GM21515 (cell line): Measurements from ENCODE around the gene CCDC88C.
"Not testable (repeated sequence)": the region's sequence is repeated elsewhere in the genome, so short reads cannot be mapped to it uniquely, and the experiment has no call there.

Experiments used
- ATAC-seq: cut with Tn5 transposase; IDR thresholded peaks from one replicate; pipeline ENCODE4 v1.9.1; 2021; ENCODE audit not compliant: unreplicated experiment

Gene CCDC88C

DNA sequence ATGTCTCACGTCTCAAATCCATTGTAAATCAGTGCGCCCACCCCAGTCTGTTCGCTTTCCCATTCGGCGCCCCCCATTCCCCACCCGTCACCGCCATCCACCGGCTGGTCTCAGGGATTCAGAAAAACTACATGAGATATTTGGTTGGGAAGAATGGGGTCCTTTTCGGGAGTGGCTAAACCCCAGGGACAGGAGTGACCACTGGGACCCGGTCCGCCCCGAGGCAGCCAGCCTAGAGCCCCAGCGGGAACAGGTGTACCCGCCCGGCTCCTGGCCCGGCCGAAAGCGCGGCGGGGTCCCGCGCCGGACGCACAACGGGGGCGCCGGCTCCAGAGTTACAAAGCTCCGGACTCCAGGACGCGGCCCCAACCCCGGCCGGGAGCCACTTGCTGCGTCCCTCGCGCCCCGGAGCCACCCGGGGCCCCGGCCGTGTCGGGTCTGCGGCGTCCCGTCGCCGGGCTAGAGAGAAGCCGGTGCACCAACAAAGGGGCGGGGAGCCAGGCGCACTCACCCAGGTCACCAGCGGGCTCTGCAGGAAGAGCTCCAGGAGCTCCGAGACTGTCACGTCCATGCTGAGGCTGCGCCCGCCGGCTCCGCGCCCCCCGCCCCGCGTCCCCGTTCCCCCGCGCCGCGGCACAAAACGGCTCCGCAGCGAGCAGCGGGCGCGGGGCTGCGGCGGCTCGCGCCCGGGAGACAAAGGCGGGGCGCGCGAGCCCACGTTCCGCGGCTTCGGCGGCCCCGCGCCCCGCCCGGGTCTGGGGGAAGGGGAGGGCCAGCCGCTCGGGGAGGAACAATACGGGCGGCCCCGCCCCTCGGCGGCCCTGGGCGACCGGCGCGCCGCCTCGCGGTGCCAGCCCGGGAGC is at the start of gene CCDC88C:
Gene CCDC88C, minus strand, starts transcription at position 701 of the 863 bp plus-strand sequence. Its CDS starts 130 bp downstream, at position 571.
- ATAC-seq, result peak; percentile 48

GRCh38 chr14:91466192-91466591 is 48.6 kb upstream of the CCDC88C start:
- no peak for ATAC-seq

- ATAC-seq, result no peak
These were observed 47.1 kb upstream of the CCDC88C start for GRCh38 chr14:91464615-91465205.

- ATAC-seq, result no peak
These were observed 41.0 kb upstream of the CCDC88C start for GRCh38 chr14:91458612-91459011.

GRCh38 chr14:91456283-91456682 is 38.7 kb upstream of the CCDC88C start:
- no peak for ATAC-seq

GRCh38 chr14:91454580-91454979 is 37.0 kb upstream of the CCDC88C start:
- no peak for ATAC-seq

- no peak for ATAC-seq
These were observed 36.5 kb upstream of the CCDC88C start for GRCh38 chr14:91454155-91454554.

- ATAC-seq, result no peak
These were observed 36.1 kb upstream of the CCDC88C start for GRCh38 chr14:91453744-91454143.

DNA sequence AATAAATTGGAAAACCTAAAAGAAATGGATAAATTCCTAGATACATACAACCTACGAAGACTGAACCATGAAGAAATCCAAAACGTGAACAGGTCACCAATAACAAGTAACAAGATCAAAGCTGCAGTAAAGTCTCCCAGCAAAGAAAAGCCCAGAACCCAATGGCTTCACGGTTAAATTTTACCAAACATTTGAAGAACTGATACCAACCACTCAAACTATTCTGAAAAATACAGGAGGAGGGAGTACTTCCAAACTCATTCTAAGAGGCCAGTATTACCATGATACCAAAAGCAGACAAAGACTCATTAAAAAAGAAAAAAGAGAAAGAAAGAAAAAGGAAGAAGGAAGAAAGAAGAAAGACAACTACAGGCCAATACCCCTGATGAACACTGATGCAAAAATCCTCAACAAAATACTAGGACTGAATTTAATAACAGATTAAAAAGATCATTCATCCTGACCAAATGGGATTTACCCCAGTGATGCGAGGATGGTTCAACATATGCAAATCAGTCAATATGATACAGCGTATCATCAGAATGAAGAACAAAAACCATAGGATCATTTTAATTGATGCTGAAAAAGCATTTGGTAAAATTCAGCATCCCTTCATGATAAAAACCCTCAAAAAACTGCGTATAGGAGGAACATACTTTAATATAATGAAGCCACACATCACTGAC is 26.9 kb upstream of the CCDC88C start:
- no peak for ATAC-seq

DNA sequence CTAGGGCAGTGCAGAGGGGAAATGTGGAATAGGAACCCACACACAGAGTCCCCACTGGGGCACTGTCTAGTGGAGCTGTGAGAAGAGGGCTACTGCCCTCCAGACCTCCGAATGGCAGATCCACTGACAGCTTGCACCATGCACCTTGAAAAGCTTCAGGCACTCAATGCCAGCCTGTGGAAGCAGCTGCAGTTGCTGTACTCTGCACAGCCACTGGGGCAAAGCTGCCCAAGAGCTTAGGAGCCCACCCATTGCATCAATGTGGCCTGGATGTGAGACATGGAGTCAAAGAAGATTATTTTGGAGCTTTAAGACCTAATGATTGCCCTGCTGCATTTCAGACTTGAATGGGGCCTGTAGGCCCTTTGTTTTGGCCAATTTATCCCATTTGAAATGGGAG is 21.7 kb upstream of the CCDC88C start:
- no peak for ATAC-seq

- ATAC-seq, result no peak
These were observed 21.2 kb upstream of the CCDC88C start for GRCh38 chr14:91438845-91439244.

GRCh38 chr14:91436266-91436665 is 18.6 kb upstream of the CCDC88C start:
- not testable (repeated sequence) for ATAC-seq

DNA sequence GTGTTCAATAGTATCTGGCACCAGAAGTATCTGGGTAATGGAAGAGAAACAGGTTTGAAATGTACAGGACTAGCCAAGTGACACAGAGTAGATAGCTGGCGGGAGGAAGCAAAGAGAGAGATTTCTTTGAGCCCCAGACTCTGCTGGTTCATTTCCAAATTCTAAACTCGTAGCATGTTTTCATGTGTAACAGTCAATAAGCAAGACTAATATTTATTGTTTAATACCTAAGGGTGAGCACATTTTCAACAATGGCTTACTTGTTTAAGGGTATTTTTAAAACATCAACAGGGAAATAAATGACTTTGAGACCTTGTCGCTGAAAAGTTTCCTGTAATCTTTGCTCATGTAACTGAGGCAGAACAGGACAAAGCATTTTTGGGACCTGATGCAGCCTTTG is 11.8 kb upstream of the CCDC88C start:
- ATAC-seq, result no peak

- ATAC-seq, result not testable (repeated sequence)
These were observed 11.3 kb upstream of the CCDC88C start for GRCh38 chr14:91428931-91429330.

DNA sequence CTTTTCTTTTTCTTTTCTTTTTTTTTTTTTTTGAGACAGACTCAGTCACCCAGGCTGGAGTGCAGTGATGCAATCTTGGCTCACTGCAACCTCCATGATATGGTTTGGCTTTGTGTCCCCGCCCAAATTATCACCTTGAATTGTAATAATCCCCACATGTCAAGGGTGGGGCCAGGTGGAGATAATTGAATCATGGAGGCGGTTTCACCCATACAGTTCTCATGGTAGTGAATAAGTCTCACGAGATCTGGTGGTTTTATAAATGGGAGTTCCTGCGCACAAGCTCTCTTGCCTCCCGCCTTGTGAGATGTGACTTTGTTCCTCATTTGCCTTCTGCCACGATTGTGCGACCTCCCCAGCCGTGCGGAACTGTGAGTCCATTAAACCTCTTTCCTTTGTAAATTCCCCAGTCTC is 7.9 kb upstream of the CCDC88C start:
- ATAC-seq, result not testable (repeated sequence)

- ATAC-seq, result no peak
These were observed 7.4 kb upstream of the CCDC88C start for GRCh38 chr14:91424813-91425530.

DNA sequence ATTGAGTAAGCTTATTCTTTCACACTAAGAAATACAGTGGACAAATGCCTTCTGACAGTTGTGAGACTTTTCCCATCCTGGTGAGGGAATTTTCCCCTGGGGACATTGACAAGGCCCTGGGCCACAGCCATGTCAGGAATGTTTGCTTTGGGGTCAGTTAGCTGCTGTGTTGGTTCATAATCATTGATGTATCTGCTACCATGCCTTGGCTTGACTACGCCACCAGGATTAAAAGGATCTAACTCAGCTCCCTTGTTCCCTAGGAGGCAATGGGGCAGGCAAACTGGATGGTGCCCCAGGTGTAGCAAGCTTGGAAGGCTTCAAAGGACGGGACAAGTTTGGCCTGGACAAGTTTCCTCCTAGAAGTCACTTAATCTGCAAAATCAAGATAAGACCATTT is 3.1 kb upstream of the CCDC88C start:
- ATAC-seq, result no peak

GRCh38 chr14:91419451-91419850 is 1.8 kb upstream of the CCDC88C start:
- ATAC-seq, result no peak

DNA sequence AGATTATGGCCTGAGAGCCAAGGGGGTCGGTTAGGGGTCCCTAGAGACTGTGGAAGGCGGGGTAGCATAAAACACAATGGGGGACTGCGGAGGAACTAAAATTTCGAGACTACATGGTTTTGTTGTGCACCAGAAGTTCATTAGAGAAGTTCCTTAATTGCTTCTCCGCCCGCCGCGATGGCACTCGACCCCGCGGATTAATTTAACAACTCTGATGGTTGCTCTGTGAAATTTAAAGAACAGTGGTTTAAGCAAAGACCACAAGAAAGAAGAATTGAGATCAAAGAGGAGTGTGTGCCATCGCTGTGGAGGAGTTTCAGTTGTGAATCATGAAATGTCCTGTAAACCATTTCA is 1.4 kb upstream of the CCDC88C start:
- no peak for ATAC-seq

DNA sequence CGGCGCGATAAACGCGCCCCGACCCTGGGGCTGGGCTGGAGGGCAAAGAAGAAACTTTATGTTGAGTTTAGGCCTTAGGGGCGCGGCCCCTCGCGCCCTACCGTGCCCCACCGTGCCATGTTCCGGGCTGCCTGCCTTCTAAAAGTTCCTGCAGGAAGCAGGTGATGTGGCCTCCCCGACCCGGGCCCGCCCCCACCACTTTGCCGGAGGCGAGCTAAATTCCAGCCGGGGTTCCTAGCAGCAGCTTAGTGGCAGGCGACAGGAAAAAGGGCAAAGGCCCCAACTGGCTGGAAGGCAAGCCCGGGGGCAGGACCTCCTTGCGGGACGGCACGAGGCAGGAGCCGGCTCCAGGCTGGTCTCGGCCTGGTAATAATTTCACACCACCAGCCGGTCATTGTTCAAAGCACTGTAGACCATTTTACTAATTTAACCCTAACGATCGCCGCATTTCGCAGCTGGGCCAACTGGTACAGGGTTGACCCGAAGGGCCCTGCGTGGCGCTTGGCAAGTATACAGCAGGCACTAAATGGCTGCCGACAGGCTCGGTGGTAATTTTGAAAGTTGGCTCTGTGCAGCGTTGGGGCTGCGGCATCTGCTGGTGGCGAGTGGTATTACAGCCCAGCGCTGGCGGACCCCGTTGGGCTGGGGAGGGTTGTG is 895 bp upstream of the CCDC88C start:
- peak; percentile 35 for ATAC-seq

- peak; percentile 22 for ATAC-seq
These were observed 365 bp upstream of the CCDC88C start for GRCh38 chr14:91417983-91418386.
